Activated gamma-delta T cell treated with anti-CD3 and anti-CD28 coated beads, Interleukin-2, amount 50 U/mL, for 16 hours (primary cell): ENCODE measurements around the gene WEE1.
A peak's percentile ranks its signal among the peaks of the same experiment; 100 is the strongest.
"Not testable (repeated sequence)": the region's sequence is repeated elsewhere in the genome, so short reads cannot be mapped to it uniquely, and the experiment has no call there.

ENCODE experiments used
- DNase-seq: peaks from one replicate; pipeline ENCODE4 v3.0.0-alpha.2; 2020; ENCODE audit warnings: low read depth

The WEE1 gene

DNA sequence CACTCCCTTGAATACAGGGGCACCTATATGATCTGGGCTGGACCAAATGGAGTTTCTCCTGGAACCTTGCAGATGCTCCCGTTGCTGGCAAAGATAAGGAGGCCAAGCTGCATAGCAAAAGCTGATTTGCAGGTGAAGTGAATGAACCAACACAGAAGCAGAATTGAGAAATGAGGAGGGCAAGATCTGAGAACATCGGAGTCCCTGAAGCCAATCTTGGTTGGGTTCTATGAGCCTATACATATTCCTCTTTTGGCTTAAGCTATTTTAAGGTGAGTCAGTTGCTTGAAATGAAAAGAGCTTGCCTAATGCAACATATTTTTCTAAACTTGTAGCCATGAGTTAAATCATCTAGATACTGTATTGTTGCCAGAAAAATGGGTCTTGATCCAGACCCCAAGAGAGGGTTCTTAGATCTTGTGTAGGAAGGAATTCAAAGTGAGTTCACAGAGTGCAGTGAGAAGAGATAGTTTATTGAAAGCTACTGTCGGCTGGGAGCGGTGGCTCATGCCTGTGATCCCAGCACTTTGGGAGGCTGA is 23.5 kb downstream of the WEE1 start:
- DNase-seq = no peak

DNA sequence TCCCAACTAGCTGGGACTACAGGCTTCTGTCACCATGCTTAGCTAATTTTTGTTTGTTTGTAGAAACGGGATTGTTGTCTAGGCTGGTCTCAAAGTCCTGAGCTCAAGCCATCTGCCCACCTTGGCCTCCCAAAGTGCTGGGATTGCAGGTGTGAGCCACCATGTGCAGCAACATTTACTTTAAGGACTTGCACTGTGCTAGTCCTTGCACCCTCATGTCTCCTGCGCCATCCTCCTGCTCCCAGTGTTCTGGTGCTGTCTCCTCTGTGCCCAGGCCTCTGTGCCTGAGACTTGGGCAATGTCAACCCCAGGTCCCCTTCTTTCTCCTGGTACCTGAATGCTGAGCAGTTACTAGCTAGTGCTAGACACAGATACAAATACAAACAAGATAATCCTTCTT is 26.7 kb downstream of the WEE1 start:
- no peak for DNase-seq

DNA sequence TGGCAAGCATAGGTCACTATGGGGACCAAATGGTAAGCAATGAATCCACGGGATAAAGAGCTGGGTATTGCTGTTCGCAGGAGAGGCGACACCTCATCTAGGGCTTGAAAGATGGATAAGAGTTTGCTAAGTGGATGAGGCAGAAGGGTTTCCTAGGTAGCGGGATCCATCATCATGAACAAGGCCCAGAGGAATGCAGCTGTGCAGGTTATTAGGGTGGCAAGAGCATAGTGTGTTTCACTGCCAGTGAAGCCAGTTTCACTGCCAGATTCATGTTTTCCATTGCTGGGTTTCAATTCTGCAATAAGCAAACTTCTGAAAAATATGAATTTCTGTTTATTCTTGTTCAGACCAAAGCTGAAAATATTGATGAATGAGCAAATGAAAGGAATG is 27.2 kb downstream of the WEE1 start:
- no peak for DNase-seq

GRCh38 chr11:9601037-9601875 is 27.8 kb downstream of the WEE1 start:
- DNase-seq = peak; percentile 45

DNA sequence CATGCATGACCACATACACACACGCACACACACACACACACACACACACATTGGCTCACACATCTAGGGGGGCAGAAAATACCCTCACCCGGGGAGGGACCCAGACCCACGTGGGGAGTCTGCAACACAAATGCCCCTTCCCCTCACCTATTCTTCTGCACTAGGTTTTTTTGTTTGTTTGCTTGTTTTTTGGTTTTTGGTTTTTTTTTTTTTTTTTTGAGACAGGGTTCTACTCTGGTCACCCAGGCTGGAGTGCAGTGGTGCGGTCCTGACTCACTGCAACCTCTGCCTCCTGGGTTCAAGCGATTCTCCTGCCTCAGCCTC is 28.4 kb downstream of the WEE1 start:
- no peak for DNase-seq

GRCh38 chr11:9603214-9603613 is 29.7 kb downstream of the WEE1 start:
- DNase-seq = not testable (repeated sequence)

DNA sequence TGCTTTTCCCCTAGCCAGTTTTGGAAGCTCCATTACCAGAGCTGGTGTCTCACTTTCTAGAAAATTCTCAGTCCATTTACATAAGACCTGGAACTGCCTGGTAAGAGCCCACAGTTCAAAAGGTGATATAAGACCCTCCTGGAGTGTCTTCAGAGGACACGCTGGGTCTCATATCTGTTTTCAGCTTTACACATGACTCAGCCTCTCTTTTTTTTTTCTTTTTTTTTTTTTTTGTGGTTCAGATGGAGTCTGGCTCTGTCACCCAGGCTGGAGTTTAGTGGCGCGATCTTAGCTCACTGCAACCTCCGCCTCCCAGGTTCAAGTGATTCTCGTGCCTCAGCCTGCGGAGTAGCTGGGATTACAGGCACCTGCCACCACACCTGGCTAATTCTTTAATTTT is 30.7 kb downstream of the WEE1 start:
- DNase-seq = no peak

GRCh38 chr11:9605742-9606141 is 32.3 kb downstream of the WEE1 start:
- DNase-seq = no peak

GRCh38 chr11:9606809-9607510 is 33.5 kb downstream of the WEE1 start:
- DNase-seq = no peak

DNA sequence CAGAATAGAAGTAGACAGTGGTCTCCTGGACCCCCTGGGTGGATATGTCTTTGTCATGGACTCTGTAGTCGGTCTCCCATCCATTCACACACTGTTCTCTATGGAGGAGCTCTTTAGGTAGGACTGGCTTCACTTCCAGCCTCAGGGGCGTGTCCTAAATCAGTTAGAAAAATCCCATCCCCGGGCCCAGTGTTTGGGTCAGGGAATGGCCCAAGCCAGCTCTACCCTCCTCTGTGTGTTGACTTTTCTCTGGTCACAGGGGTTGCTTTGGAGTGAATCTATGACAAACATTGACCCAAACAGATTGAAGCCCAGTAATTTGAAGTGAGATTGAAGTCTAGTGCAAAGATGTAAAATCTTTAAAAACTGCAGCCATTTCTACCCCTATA is 34.0 kb downstream of the WEE1 start:
- DNase-seq = no peak

DNA sequence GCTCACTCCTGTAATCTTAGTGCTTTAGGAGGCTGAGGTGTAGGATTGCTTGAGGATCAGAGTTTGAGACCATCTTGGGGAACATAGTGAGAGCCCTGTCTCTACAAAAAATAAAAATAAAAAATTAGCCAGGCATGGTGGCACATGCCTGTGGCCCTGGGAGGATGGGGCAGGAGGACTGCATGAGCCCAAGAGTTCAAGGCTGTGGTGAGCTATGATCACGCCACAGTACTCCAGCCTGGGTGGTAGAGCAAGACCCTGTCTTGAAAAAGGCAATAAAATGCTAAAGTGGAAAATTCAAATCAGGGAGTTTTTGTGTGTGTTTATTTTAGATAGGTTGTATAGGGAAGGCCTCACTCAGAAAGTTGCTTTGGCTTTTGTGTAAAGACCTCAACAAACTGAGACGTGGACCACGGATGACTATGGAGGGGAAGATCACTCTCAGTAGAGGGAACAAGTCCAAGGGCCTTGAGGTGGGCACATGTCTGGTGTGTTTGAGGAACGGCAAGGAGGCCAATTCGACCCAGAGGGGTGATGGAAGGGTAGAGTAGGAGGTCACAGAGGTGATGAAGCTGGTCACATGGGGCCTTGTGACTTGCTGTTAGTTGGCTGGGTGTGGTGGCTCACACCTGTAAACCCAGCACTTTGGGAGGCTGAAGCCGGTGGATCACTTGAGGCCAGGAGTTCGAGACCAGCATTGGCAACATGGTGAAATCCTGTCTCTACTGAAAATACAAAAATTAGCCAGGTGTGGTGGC is 35.7 kb downstream of the WEE1 start:
- DNase-seq = no peak

DNA sequence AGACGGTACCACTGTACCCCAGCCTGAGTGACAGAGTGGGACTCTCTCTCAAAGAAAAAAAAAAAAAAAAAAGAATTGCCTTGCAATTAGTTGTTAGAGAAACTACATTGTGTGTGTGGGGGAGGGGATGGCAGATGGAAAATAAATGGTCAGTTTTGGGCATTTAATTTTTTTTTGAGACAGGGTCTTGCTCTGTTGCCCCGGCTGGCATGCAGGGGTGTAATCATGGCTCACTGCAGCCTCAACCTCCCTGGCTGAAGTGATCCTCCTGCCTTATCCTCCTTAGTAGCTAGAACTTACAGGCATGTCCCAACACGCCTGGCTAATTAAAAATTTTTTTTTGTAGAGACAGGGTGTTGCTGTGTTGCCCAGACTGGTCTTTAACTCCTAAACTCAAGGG is 36.4 kb downstream of the WEE1 start:
- DNase-seq = no peak

DNA sequence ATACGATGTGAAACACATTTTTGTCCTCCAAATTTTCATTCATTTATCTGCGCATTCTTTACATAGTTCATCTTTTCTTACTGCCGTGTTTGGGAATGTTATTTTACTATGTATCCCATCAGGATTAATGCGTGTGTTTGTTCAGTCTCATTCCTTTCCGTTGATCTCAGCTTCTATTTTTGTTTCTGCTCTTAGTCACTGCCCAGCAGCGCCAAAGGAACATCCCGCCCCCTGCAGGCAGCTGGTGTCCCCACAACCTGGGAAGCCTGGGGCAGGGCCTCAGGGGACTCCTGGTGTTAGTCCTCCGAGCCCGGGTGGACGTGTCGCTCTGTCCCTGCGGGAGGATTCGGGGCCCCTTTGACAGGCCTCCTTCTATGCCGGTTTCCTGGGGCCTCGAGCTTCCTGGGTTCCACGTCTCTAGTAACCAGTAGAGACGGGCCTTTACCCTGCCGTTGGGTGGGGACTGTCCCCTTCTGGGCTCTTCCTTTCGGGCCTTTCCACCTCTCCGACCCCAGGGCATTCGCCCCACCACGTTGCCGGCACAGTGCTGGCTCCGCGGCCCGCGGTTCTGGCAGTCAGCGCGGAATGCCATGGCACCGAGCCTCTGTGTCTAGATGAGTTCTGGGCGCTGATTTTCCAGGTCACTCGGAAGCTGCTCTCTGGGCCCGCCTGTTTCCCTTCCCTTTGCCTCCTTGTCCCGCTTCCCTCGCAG is 39.8 kb downstream of the WEE1 start:
- DNase-seq = peak; percentile 77

GRCh38 chr11:9613830-9614762 is 40.6 kb downstream of the WEE1 start:
- peak; percentile 84 for DNase-seq

DNA sequence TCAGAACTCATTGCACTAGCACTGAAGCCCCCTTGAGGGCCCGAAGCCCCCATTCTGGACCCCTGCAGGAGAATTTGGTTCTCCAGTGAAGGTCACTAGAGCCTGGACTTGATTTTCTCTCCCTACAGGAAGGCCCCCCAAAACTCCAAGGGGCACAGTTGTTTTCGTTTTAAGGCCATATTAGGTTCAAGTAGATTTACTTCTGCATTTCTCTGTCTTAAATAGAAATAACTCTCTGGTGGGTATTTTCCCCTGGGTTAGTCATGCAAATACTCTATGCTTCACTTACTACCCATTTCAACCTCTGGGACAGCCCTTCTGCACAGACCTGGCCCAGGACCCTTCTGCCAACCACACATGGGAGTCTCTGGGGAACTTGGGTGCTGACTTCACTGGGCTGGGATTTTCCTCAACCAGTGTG is 41.6 kb downstream of the WEE1 start:
- no peak for DNase-seq

- no peak for DNase-seq
Observed at GRCh38 chr11:9616042-9616675, 42.7 kb downstream of the WEE1 start.

DNA sequence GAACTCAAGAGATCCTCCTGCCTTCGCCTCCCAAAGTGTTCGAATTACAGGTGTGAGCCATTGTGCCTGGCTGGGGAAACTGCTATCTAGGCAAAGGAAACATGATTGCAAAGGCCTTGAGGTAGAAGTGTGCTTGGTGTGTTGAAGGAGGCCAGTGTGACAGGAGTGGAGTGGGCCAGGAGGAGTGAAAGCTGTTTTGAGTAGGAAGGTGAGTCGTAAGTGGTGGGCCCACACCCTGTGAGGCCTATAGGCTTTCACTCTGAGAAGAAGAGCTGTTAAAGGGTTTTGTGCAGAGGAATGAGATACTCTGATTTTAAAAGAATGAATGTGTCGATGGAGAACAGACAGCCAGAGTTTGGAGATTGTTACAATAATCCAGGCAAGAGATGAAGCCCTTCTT is 43.4 kb downstream of the WEE1 start:
- DNase-seq = no peak

- no peak for DNase-seq
Observed at GRCh38 chr11:9617940-9618339, 44.5 kb downstream of the WEE1 start.

DNA sequence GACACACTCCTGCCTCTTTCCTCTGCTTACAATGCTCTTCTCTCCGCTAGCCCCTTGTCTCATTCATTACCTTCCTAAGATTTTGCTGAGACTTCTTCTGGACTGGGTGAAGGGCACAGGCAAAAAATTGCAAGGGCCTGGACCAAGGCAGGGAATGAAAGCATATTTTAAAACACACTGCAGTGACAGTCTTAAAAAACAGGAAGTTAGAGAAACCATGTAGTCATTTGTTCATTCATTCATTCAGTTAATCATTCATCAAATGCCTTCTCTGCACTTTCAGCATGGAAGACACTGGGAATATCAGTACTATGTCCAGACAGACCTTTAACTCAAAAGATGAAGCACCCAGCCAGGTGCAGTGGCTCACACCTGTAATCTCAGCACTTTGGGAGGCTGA is 45.5 kb downstream of the WEE1 start:
- DNase-seq = no peak

GRCh38 chr11:9619971-9620370 is 46.5 kb downstream of the WEE1 start:
- DNase-seq = no peak
